GM18499 (cell line): Measurements from ENCODE around the gene CYP11A1.
"Not testable (repeated sequence)": the region's sequence is repeated elsewhere in the genome, so short reads cannot be mapped to it uniquely, and the experiment has no call there.

ENCODE experiments used
- ATAC-seq: cut with Tn5 transposase; IDR thresholded peaks from one replicate; pipeline ENCODE4 v1.9.1; 2021; ENCODE audit warnings: moderate number of reproducible peaks; ENCODE audit not compliant: insufficient read depth, unreplicated experiment

The CYP11A1 gene

DNA sequence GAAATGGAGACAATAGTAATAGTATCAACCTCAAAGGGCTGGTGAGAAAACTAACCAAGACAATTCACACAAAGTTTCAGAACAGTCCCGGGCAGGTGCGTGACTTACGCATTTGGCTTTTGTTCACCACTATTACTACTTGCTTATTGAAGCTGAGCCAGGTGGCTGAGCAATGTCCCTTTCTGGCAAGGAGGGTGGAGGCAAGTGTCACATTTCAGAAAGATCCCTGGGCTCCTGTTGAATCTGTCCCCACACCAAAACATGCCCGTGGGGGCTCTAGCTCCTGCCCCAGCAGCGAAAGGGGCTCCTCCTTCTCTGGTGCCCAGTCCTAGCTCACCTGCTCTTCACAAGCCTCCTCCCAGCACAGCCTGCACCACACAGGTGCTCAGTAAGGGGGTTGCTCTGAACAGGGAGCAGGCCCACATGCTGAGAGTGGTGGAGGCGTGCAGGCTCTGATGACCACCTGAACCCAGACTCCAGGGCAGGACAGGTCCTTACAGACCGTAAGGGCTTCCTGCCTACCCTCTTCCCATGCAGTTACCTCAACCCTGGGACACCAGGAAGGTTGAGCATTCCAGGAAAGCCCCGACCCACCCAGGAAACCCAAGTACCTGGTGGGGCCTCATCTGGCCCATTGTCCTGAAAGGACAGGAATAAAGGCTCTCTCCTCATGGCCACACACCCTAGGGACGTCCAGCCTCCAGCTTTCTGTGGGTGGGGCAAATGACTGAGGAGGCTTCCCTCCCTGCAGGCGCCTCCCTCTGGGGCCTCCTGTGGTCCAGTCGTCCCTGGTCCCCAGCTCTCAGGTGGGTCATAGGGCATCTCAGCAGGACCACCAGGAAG, 33.7 kb upstream of the CYP11A1 start:
- no peak for ATAC-seq

DNA sequence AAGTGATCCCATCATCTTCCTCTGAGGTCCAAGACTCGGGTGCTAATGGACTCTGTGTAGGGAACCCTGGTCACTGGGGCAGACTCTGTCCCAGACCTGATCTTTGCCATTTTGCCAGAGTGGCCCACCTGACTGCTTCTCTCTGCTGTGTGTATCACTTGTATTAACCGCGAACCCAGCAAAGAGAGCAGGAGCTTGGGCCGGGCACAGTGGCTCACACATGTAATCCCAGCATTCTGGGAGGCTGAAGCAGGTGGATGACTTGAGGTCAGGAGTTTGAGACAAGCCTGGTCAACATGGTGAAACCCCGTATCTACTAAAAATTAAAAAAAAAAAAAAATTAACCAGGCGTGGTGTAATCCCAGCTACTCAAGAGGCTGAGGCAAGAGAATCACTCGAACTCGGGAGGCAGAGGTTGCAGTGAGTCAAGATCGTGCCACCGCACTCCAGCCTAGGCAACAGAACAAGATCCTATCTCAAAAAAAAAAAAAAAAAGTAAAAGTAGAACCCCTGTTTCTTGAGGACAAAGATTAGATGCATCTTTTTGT, 32.9 kb upstream of the CYP11A1 start:
- no peak for ATAC-seq

DNA sequence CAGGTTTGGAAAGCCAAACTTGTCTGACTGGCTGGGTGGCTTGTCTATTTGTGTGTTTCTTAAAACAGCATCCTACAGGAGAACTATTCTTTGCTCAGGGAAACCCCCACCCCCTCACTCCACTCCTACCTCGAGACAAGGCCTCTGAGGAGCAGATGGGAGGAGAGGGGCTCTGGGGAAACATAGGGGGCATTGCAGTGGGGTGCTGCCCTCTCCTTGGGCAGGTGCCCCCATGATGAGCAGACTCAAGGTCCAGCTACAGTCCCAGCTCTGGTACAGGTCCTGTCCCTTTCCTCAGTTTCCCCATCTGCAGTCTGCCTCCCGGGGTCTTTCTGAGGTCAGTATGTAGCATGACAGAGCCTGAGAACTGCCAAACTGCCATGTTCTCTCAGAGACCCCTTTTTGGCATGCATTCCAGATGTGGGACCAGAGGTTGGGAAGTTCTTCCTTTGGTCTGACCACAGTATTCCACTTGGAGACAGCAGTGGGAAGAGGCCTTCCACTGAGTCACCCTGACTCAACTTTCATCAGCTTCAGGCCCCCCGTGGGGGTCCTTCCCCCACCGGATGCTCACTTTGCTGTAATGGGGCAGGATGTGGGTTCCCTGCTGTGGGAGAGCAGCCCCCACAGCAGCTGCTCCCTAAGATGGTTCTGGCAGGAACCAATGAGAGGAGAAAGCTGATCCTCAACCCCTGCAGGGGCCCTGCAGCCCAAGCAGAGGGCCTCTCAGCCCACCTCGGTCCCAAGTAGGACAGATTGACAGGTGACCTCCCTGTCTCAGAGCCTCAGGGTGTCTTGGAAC, 32.3 kb upstream of the CYP11A1 start:
- no peak for ATAC-seq

DNA sequence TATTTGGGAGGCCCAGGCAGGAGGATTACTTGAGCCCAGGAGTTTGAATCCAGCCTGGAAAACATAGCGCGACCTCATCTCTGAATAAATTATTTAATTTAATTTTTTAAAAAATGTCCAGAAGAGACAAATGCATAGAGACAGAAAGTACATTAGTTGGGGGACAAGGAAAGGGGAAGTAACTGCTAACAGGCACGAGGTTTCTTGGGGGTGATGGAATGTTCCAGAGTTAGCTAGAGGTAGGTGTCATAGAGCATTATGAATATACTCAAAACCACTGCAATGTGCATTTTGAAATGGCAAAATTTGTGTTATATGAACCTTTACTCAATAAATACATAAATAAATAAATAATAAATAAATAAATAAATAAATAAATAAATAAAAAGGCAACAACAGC, 31.7 kb upstream of the CYP11A1 start:
- ATAC-seq = no peak

- ATAC-seq = no peak
Observed at GRCh38 chr15:74398183-74398582, 30.7 kb upstream of the CYP11A1 start.

- ATAC-seq = no peak
Observed at GRCh38 chr15:74397239-74398068, 30.0 kb upstream of the CYP11A1 start.

- no peak for ATAC-seq
Observed at GRCh38 chr15:74396445-74397238, 29.2 kb upstream of the CYP11A1 start.

- no peak for ATAC-seq
Observed at GRCh38 chr15:74396146-74396438, 28.6 kb upstream of the CYP11A1 start.

- ATAC-seq = no peak
Observed at GRCh38 chr15:74395319-74396145, 28.1 kb upstream of the CYP11A1 start.

DNA sequence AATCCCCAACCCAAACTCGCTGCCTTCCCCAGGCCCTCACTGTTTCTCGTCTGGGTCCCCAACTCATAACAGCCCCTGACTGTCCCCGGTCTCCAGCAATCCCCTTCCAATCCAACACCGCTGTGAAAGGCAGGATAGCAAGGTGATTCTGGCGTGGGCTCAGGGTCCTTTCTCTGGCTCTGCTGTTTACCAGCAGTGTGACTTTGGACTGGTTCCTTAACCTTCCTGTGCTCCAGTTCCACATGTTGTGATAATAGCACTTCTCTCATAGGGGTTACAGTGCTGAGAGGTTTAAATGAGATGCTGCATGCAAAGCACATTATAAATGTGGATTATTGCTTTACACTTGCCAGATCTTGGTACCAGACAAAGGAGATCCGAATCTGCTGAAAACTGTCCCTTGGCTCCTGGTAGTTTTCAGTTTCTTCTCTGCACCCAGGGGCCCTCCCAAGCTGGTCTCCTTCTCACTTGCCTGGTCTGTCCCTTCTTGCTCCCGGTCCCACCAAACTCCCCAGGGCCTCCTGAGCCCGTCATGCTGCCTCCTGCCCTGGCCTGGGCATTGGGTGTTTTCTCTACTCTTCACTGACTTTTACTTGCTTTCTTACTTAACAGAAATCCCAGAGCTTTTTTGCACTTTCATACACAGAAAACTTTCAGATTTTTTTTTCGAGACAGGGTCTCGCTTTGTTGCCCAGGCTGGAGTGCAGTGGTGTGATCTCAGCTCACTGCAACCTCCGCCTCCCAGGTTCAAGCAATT, 26.8 kb upstream of the CYP11A1 start:
- ATAC-seq = no peak

DNA sequence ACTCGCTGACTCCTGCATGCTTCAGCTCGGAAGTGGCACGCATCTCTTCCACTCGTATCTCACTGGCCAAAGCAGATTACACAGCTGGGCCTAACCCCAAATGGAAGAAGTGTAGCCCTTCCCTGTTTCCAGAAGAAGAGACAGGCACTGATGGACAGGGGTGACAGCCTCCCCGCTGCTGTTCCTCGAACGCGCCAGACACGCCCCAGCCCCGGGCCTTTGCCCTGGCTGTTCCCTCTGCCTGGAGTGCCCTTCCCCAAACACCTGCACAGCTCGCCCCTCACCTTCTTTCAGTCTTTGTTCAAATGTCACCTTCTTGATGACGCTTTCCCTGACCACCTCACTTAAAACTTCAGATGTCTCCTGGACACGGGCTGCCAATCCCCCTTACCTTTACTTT, 26.0 kb upstream of the CYP11A1 start:
- no peak for ATAC-seq

- ATAC-seq = no peak
Observed at GRCh38 chr15:74392902-74393301, 25.5 kb upstream of the CYP11A1 start.

- no peak for ATAC-seq
Observed at GRCh38 chr15:74392451-74392830, 25.0 kb upstream of the CYP11A1 start.

DNA sequence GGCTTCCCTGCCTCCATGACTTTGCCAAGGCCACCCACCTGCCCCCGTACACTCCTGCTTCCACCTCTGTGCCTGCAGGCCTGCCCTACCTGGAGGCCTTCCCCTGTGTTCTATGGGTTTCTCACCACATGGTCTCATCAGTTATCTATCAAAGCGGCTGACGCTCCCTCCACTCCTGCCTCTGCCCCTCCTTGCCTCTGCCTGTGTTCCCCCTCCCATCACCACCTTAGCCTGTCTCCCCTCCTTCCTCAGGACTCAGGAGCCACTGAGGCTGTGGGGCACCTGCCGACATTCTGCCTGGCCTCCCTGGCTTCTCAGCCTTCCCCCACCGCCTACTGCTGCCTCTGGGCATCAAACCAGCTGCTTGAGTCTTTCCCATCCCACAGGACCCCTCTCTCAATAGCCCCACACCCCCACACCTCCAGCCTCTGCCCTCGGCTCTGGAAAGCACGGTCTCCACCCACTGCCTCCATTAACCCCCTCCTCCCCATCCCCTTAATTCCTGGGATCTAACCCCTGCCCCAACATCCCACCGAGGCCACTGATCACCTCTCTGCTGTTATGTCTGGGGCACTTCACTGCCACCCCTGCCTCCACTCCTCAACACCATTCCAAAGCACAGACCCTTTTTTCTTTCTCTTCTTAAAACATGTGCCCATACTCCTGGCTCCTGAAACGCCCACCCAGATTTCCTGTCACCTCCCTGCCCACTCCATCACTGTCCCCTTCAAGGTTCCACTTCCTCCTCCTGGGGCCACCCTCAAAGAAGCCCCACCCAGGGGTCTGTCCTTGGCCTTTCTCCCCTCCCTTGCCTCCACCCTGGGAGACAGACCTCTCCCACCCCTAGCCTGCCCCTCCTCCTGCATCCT, 24.4 kb upstream of the CYP11A1 start:
- no peak for ATAC-seq

GRCh38 chr15:74390647-74391288, 23.3 kb upstream of the CYP11A1 start:
- ATAC-seq = no peak

- not testable (repeated sequence) for ATAC-seq
Observed at GRCh38 chr15:74390049-74390646, 22.7 kb upstream of the CYP11A1 start.
